ENCODE results near the gene PARVB. TPM values are rescaled to one million over a fixed set of nuclear protein-coding genes. Genes with fewer than 3 reads are reported as not detected.

Gene PARVB
- total and polyA plus RNA-seq, 2 of the 8 experiments (the other 6 are each of a cell fraction or from before 2014, with no cell fraction given), result 14.5 to 18.6 TPM

GRCh38 chr22:44116331-44116730 is 92.2 kb downstream of the PARVB start:
- H3K9ac ChIP-seq (replicated peaks in 1 of 4; ENCODE audit: extremely low read depth in 1 of 4, low read depth in 3 of 4, low read length in 3 of 4), result no peak overlapping the region; a peak in 1 of 7 replicates
- no peak overlapping the region for H2BK12ac ChIP-seq (ENCODE audit: low read depth, low read length)
- H3K23ac ChIP-seq (ENCODE audit: insufficient read length), result no peak overlapping the region
- ChIA-PET CTCF (ENCODE audit: partially characterized antibody) (interaction anchor here (1.8 to 1.9 kb wide), 2 partner anchors 31 to 35 kb away, joined by 6 to 8 read pairs; no protein-coding TSS in a partner anchor), POLR2A (ENCODE audit: partially characterized antibody) (no interaction called here)
- H3K79me2 ChIP-seq (ENCODE audit: control insufficient read depth in 1 of 2, insufficient read depth in 2 of 2, low read length in 2 of 2), result no peaks in the 10 kb centered on the region
- H3K4me1 ChIP-seq (replicated peaks in 1 of 4; ENCODE audit: control insufficient read depth in 3 of 4, insufficient read depth in 4 of 4, low read length in 3 of 4), result peaks cover 0 to 4% (median 2%) of the 10 kb centered on the region in 4 experiments; a peak in 3 of 7 replicates
- DNase-seq (ENCODE audit: low read depth in 1 of 2, low spot score in 2 of 2) (no peak), FAIRE-seq (no peak)
- H3K56ac ChIP-seq (replicated peaks; ENCODE audit: insufficient read length, low read depth, low read length), result no peak overlapping the region
- H3K79me1 ChIP-seq (ENCODE audit: low read depth, low read length), result no peaks in the 10 kb centered on the region
- no peaks in the 10 kb centered on the region for H4K20me1 ChIP-seq (replicated peaks in 1 of 2; ENCODE audit: control insufficient read depth in 1 of 2, insufficient read depth in 2 of 2, low read length in 2 of 2)
- H3K18ac ChIP-seq (ENCODE audit: extremely low read depth, low read length), result no peak overlapping the region; the same call in 1 of the 2 replicates
- no peak for TF ChIP-seq SRF (IDR thresholded peaks at IDR 0.05; ENCODE audit: low read depth, low read length)
- TF ChIP-seq NANOG (IDR thresholded peaks at IDR 0.05; ENCODE audit: insufficient read depth, low read depth, low read length, poor library complexity, severe bottlenecking), result no peak
- no peak for TF ChIP-seq POU5F1 (IDR thresholded peaks at IDR 0.05; ENCODE audit: low read depth, low read length)
- no peak for TF ChIP-seq RAD21 (IDR thresholded peaks at IDR 0.05 in 1 of 2, conservative IDR thresholded peaks at IDR 0.05 in 1 of 2; ENCODE audit: low read depth in 2 of 2, low read length in 2 of 2)
- no peak for TF ChIP-seq EGR1 (IDR thresholded peaks at IDR 0.05; ENCODE audit: borderline replicate concordance, low read depth, low read length)
- no peak for TF ChIP-seq NRF1 (IDR thresholded peaks at IDR 0.05; ENCODE audit: low read depth, low read length)
- TF ChIP-seq ATF2 (IDR thresholded peaks at IDR 0.05; ENCODE audit: low read length), result no peak
- no peak for TF ChIP-seq CHD1 (IDR thresholded peaks at IDR 0.05; ENCODE audit: low read depth, low read length)
- no peak for TF ChIP-seq BACH1 (IDR thresholded peaks at IDR 0.05; ENCODE audit: low read length)
- TF ChIP-seq ATF3 (IDR thresholded peaks at IDR 0.05; ENCODE audit: insufficient read depth, low read depth, low read length), result no peak
- H3K27me3 ChIP-seq (replicated peaks in 1 of 4; ENCODE audit: control insufficient read depth in 3 of 4, extremely low read depth in 1 of 4, insufficient read depth in 3 of 4, low read length in 3 of 4), result no peaks in the 10 kb centered on the region; a peak in 1 of 7 replicates
- no peak overlapping the region for H3K4me2 ChIP-seq (ENCODE audit: insufficient read depth in 1 of 2, low read depth in 2 of 2, low read length in 2 of 2)
- H2BK120ac ChIP-seq (replicated peaks; ENCODE audit: low read depth, low read length), result no peak overlapping the region
- no peaks in the 10 kb centered on the region for H3K9me3 ChIP-seq (ENCODE audit: insufficient read depth in 2 of 2, low read depth in 1 of 2, low read length in 1 of 2)
- H2BK5ac ChIP-seq (ENCODE audit: low read depth, low read length), result no peak overlapping the region; the same call in 1 of the 2 replicates
- no peak overlapping the region for H4K8ac ChIP-seq (ENCODE audit: extremely low read depth, insufficient read depth, low read length)
- no peaks in the 10 kb centered on the region for H3K23me2 ChIP-seq (ENCODE audit: low read depth, low read length)
- H3K4me3 ChIP-seq (ENCODE audit: extremely low read depth in 1 of 4, insufficient read depth in 2 of 4, low read depth in 3 of 4, low read length in 4 of 4), result no peak overlapping the region
- no peaks in the 10 kb centered on the region for H3K36me3 ChIP-seq (ENCODE audit: control insufficient read depth in 2 of 4, insufficient read depth in 4 of 4, low read length in 3 of 4)
- 88% methylated on average over 12 of the region's 12 CpGs; no CpG with 5 or more reads in 1 of the 2 experiments for WGBS, 2 experiments (ENCODE audit: extremely low coverage in 1 of 2, insufficient coverage in 1 of 2, insufficient read length in 1 of 2, insufficient replicate concordance in 2 of 2, low coverage in 1 of 2, low lambda C conversion rate in 2 of 2, missing lambda C conversion rate in 1 of 2)
- no peak overlapping the region for H4K91ac ChIP-seq (replicated peaks; ENCODE audit: insufficient read length, low read length)
- no peak overlapping the region for H2AFZ ChIP-seq (ENCODE audit: low read length)
- H2BK15ac ChIP-seq (ENCODE audit: low read length), result no peak overlapping the region
- no peak overlapping the region for H2AK5ac ChIP-seq (ENCODE audit: low read depth, low read length)
- H2BK20ac ChIP-seq (ENCODE audit: low read length), result no peak overlapping the region
- H4K5ac ChIP-seq (ENCODE audit: insufficient read length, low read depth, low read length), result no peak overlapping the region
- H3K4ac ChIP-seq (replicated peaks; ENCODE audit: insufficient read length, low read depth, low read length), result no peak overlapping the region
- no peak overlapping the region for H3K27ac ChIP-seq (ENCODE audit: low read depth, low read length)
- H3K14ac ChIP-seq (ENCODE audit: insufficient read length), result no peak overlapping the region
